IMR-90 (cell line): ENCODE data around the gene PAX2. TPM values are rescaled to one million over a fixed set of nuclear protein-coding genes. Genes with fewer than 3 reads are reported as not detected.

ENCODE experiments used
- ATAC-seq: fragments of 200-7000 bp; cut with Tn5 transposase; 2 replicates; pipeline ENCODE4 v1.9.1; 2020; ENCODE audit warnings: low read depth, mild to moderate bottlenecking, moderate library complexity
- BruUV-seq: library from RNA; stranded (reverse); fragments of 400-500 nt; replicated peaks from 2 replicates; lab custom pipeline; 2021; lab: Mats Ljungman, UMichigan
- CTCF ChIA-PET: fragments of 300-600 bp; formaldehyde crosslinking; extraction: SDS; loops from one replicate; lab custom pipeline; 2021; ENCODE audit warnings: antibody characterized with exemption; lab: Yijun Ruan, JAX
- POLR2A ChIA-PET: fragments of 300-600 bp; sonication (Branson Sonifier 250); formaldehyde crosslinking; loops from one replicate; lab custom pipeline; 2022; ENCODE audit warnings: antibody characterized with exemption; ENCODE audit not compliant: unreplicated experiment; lab: Charles Lee
- DNase-seq: peaks from one replicate; pipeline ENCODE4 v3.0.0; 2013
- H2AFZ ChIP-seq: replicated peaks from 2 replicates; pipeline ENCODE3; 2013; ENCODE audit warnings: low read length, mild to moderate bottlenecking; ENCODE audit not compliant: poor library complexity
- H2AK5ac ChIP-seq: 2 replicates; pipeline ENCODE4 v1.6.1; 2013; ENCODE audit warnings: low read depth, low read length, inconsistent platforms
- H2AK9ac ChIP-seq: replicated peaks from 2 replicates; pipeline ENCODE3; 2013; ENCODE audit warnings: mild to moderate bottlenecking, low read depth, low read length, moderate library complexity; ENCODE audit not compliant: poor library complexity
- H2BK120ac ChIP-seq: 2 replicates; pipeline ENCODE4 v1.6.1; 2013; ENCODE audit warnings: low read depth, low read length, inconsistent platforms
- H2BK15ac ChIP-seq: 3 replicates; pipeline ENCODE4 v1.6.1; 2013; ENCODE audit warnings: low read depth, low read length, inconsistent platforms
- H2BK20ac ChIP-seq: 2 replicates; pipeline ENCODE4 v1.6.1; 2013; ENCODE audit warnings: low read depth, mild to moderate bottlenecking, inconsistent platforms, low read length, moderate library complexity
- H2BK5ac ChIP-seq: 2 replicates; pipeline ENCODE4 v1.6.1; 2013; ENCODE audit warnings: mild to moderate bottlenecking, low read depth, low read length, inconsistent platforms; ENCODE audit not compliant: poor library complexity, severe bottlenecking
- H3K14ac ChIP-seq: replicated peaks from 2 replicates; pipeline ENCODE4 v1.6.1; 2013; ENCODE audit warnings: low read depth, low read length, inconsistent platforms
- H3K18ac ChIP-seq: 2 replicates; pipeline ENCODE4 v1.6.1; 2013; ENCODE audit warnings: low read depth, low read length, control low read depth
- H3K23ac ChIP-seq: 2 replicates; pipeline ENCODE4 v1.6.1; 2013; ENCODE audit warnings: low read depth, low read length, inconsistent platforms
- H3K27ac ChIP-seq: 2 replicates; pipeline ENCODE4 v1.5.1; 2013; ENCODE audit warnings: mild to moderate bottlenecking, control low read depth, low read length; ENCODE audit not compliant: insufficient read depth
- H3K27me3 ChIP-seq: 2 replicates; pipeline ENCODE4 v1.6.1; 2013; ENCODE audit warnings: low read length; ENCODE audit not compliant: control insufficient read depth, insufficient read depth
- H3K36me3 ChIP-seq: 2 replicates; pipeline ENCODE4 v1.6.1; 2013; ENCODE audit warnings: low read length, mixed read lengths; ENCODE audit not compliant: control insufficient read depth, insufficient read depth
- H3K4ac ChIP-seq: 2 replicates; pipeline ENCODE4 v1.6.1; 2013; ENCODE audit warnings: low read depth, low read length, inconsistent platforms
- H3K4me1 ChIP-seq: 2 replicates; pipeline ENCODE4 v1.6.1; 2013; ENCODE audit warnings: low read length, mixed read lengths; ENCODE audit not compliant: control insufficient read depth, insufficient read depth
- H3K4me2 ChIP-seq: 2 replicates; pipeline ENCODE4 v1.6.1; 2013; ENCODE audit warnings: low read depth, mild to moderate bottlenecking, control low read depth, low read length, moderate library complexity
- H3K4me3 ChIP-seq: 2 replicates; pipeline ENCODE4 v1.5.1; 2013; ENCODE audit warnings: low read depth, mild to moderate bottlenecking, control low read depth, low read length, moderate library complexity; ENCODE audit not compliant: insufficient read depth
- H3K56ac ChIP-seq: 2 replicates; pipeline ENCODE4 v1.6.1; 2013; ENCODE audit warnings: low read length, inconsistent platforms; ENCODE audit not compliant: insufficient read depth; ENCODE audit errors: extremely low read depth
- H3K79me1 ChIP-seq, 2 experiments: 2 replicates each; pipeline ENCODE4 v1.6.1; 2013; ENCODE audit warnings: low read length in 2 of 2, inconsistent platforms in 1 of 2, low read depth in 1 of 2
- H3K9ac ChIP-seq: 2 replicates; pipeline ENCODE4 v1.6.1; 2013; ENCODE audit warnings: low read depth, low read length, control low read depth
- H3K9me1 ChIP-seq: 2 replicates; pipeline ENCODE4 v1.6.1; 2013; ENCODE audit warnings: low read length, inconsistent platforms; ENCODE audit not compliant: insufficient read depth
- H3K9me3 ChIP-seq: 2 replicates; pipeline ENCODE4 v1.6.1; 2013; ENCODE audit warnings: low read length; ENCODE audit not compliant: control insufficient read depth, insufficient read depth
- H4K20me1 ChIP-seq: 2 replicates; pipeline ENCODE4 v1.6.1; 2013; ENCODE audit warnings: low read length, inconsistent platforms; ENCODE audit not compliant: insufficient read depth
- H4K5ac ChIP-seq: 2 replicates; pipeline ENCODE4 v1.6.1; 2013; ENCODE audit warnings: mild to moderate bottlenecking, low read depth, low read length, control low read depth
- H4K8ac ChIP-seq, 2 experiments: 2 replicates each; pipeline ENCODE4 v1.6.1; 2013; ENCODE audit warnings: low read depth in 2 of 2, low read length in 2 of 2, control low read depth in 1 of 2, inconsistent platforms in 1 of 2
- H4K91ac ChIP-seq: 2 replicates; pipeline ENCODE4 v1.6.1; 2013; ENCODE audit warnings: low read depth, low read length, inconsistent platforms; ENCODE audit not compliant: insufficient read depth
- BHLHE40 ChIP-seq: fragments of 150-350 bp; IDR thresholded peaks from 2 replicates; pipeline ENCODE4 v1.6.1; 2016; ENCODE audit warnings: mild to moderate bottlenecking, low read depth, low read length
- CEBPB ChIP-seq: IDR thresholded peaks from 2 replicates; pipeline ENCODE4 v1.6.1; 2012; ENCODE audit warnings: low read depth, low read length, improper control_type of control experiment
- CHD1 ChIP-seq: IDR thresholded peaks from 2 replicates; pipeline ENCODE4 v1.6.1; 2012; ENCODE audit warnings: low read depth, low read length, improper control_type of control experiment
- CTCF ChIP-seq: conservative IDR thresholded peaks from 2 replicates; pipeline ENCODE4 v1.5.1; 2012; ENCODE audit warnings: mild to moderate bottlenecking, low read depth, low read length, improper control_type of control experiment
- ELK1 ChIP-seq: fragments of 150-350 bp; IDR thresholded peaks from 2 replicates; pipeline ENCODE4 v1.6.1; 2016; ENCODE audit warnings: low read depth, mild to moderate bottlenecking, low read length, moderate library complexity, borderline replicate concordance
- FOS ChIP-seq: fragments of 150-350 bp; IDR thresholded peaks from 2 replicates; pipeline ENCODE4 v1.6.1; 2016; ENCODE audit warnings: low read depth, low read length
- MAFK ChIP-seq: IDR thresholded peaks from 2 replicates; pipeline ENCODE4 v1.6.1; 2012; ENCODE audit warnings: low read depth, low read length, improper control_type of control experiment
- MAZ ChIP-seq: IDR thresholded peaks from 2 replicates; pipeline ENCODE4 v1.6.1; 2012; ENCODE audit warnings: low read depth, mild to moderate bottlenecking, low read length, improper control_type of control experiment, moderate library complexity, borderline replicate concordance
- MXI1 ChIP-seq: IDR thresholded peaks from 2 replicates; pipeline ENCODE4 v1.6.1; 2012; ENCODE audit warnings: low read depth, mild to moderate bottlenecking, low read length, moderate library complexity, borderline replicate concordance
- NFE2L2 ChIP-seq: fragments of 150-350 bp; IDR thresholded peaks from 2 replicates; pipeline ENCODE4 v1.6.1; 2016; ENCODE audit warnings: low read depth, mild to moderate bottlenecking, low read length
- POLR2A ChIP-seq: IDR thresholded peaks from 2 replicates; pipeline ENCODE4 v1.6.1; 2012; ENCODE audit warnings: mild to moderate bottlenecking, low read depth, low read length
- RAD21 ChIP-seq: IDR thresholded peaks from 2 replicates; pipeline ENCODE4 v1.6.1; 2012; ENCODE audit warnings: low read length, improper control_type of control experiment
- RCOR1 ChIP-seq: IDR thresholded peaks from 2 replicates; pipeline ENCODE4 v1.6.1; 2012; ENCODE audit warnings: mild to moderate bottlenecking, low read length, improper control_type of control experiment; ENCODE audit not compliant: insufficient replicate concordance
- RFX5 ChIP-seq: IDR thresholded peaks from 2 replicates; pipeline ENCODE4 v1.8.0; 2012; ENCODE audit warnings: low read depth, mild to moderate bottlenecking, low read length, moderate library complexity
- SMC3 ChIP-seq: fragments of 150-350 bp; IDR thresholded peaks from 2 replicates; pipeline ENCODE4 v1.6.1; 2016; ENCODE audit warnings: low read depth, mild to moderate bottlenecking, antibody characterized with exemption, low read length, moderate library complexity
- USF2 ChIP-seq: fragments of 150-350 bp; IDR thresholded peaks from 2 replicates; pipeline ENCODE4 v1.6.1; 2017; ENCODE audit warnings: mild to moderate bottlenecking, antibody characterized with exemption, low read length, low read depth
- WGBS, 2 experiments: methylation state at CpG; one replicate each; pipeline versions ENCODE4 v1.1.5 to v1.1.7; 2013; ENCODE audit warnings: missing lambda C conversion rate in 2 of 2; ENCODE audit not compliant: insufficient read length in 1 of 2; ENCODE audit errors: extremely low coverage in 2 of 2; 5-methylcytosine and 5-hydroxymethylcytosine counted together
- dilution Hi-C: fragments of 300-500 bp; cut with HindIII; formaldehyde crosslinking; loops from one replicate; pipeline ENCODE4 v1.14.3; 2018; ENCODE audit warnings: low sequenced_read_pairs; ENCODE audit not compliant: unreplicated experiment
- in situ Hi-C: fragments of 300-500 bp; cut with MboI; formaldehyde crosslinking; loops from 3 replicates; pipeline ENCODE4 v1.14.3; 2019; ENCODE audit warnings: low sequenced_read_pairs, inconsistent platforms, mixed read lengths
- intact Hi-C: fragments of 100-400 bp; cut with micrococcal nuclease; formaldehyde crosslinking; loops from 2 replicates; pipeline ENCODE4 v1.10.0; 2022
- polyA plus RNA-seq, 3 experiments: library from polyadenylated mRNA; depleted of rRNA; stranded (reverse); fragments of >200 nt; gene quantifications; 2 replicates each; pipeline ENCODE4 v1.2.3, GENCODE V29; 2012; ENCODE audit warnings: low replicate concordance in 1 of 3
- total RNA-seq: library from RNA; depleted of rRNA; stranded (reverse); fragments of >200 nt; gene quantifications from 2 replicates; pipeline ENCODE4 v1.2.3, GENCODE V29; 2012

Gene PAX2
- total and polyA plus RNA-seq, 2 of the 4 experiments (the other 2 are of a cell fraction), result not detected

DNA sequence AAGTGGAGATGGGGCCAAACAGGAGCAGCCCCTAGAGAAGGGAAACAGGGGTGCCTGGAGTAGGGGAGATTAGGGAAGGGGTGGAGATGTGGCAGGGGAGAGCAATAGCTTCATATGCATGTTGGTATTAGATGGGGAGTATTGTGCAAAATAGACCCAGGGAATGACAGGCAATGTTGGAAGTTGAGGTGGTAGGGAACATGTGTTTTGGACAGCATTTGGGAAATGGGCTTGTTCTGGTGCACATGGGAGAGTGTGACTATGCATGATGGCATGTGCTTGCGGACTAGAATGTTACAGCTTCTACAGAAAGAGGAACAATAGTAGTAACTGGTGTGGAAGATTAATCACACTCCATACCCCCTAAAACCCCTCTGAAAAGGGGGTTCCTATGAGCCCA is 10.4 kb downstream of the PAX2 start:
- intact Hi-C loops, result no loop called here
- DNase-seq, result no peak

More for the DNA sequence above, 10.4 kb downstream of the PAX2 start:
- peaks cover 84% of the 10 kb centered on the region for H3K27me3 ChIP-seq
- ChIA-PET CTCF (no interaction called here), POLR2A (no interaction called here)
- no peaks in the 10 kb centered on the region; the same call in 1 of the 2 replicates for H4K20me1 ChIP-seq
- no peak overlapping the region for H3K4me3 ChIP-seq
- no CpG with 5 or more reads among the region's 1 CpG for WGBS, 2 experiments
- no peaks in the 10 kb centered on the region; the same call in 1 of the 2 replicates for H3K9me3 ChIP-seq
- H3K14ac ChIP-seq, result no peak overlapping the region
- no peak overlapping the region for H2BK20ac ChIP-seq
- no peak for ATAC-seq
- no peak overlapping the region for H2BK120ac ChIP-seq
- H2AK9ac ChIP-seq, result no peak overlapping the region
- no peak overlapping the region for H3K18ac ChIP-seq
- no peaks in the 10 kb centered on the region for H3K79me1 ChIP-seq
- no peak overlapping the region for H4K5ac ChIP-seq
- no peak overlapping the region for H2AK5ac ChIP-seq
- H3K4ac ChIP-seq, result no peak overlapping the region
- H2AFZ ChIP-seq, result no peak overlapping the region
- no peak overlapping the region for H4K8ac ChIP-seq
- no peaks in the 10 kb centered on the region for H3K9me1 ChIP-seq
- H3K9ac ChIP-seq, result no peak overlapping the region
- no TSS peak for BruUV-seq
- no peak overlapping the region for H3K23ac ChIP-seq
- H2BK5ac ChIP-seq, result no peak overlapping the region
- H4K91ac ChIP-seq, result no peak overlapping the region
- no peak overlapping the region for H3K4me2 ChIP-seq
- no peak overlapping the region for H2BK15ac ChIP-seq
- no peak overlapping the region for H3K27ac ChIP-seq
- in situ Hi-C loops, result no loop called here
- no peaks in the 10 kb centered on the region for H3K4me1 ChIP-seq
- H3K56ac ChIP-seq, result no peak overlapping the region
- dilution Hi-C loops, result no loop called here
- no peak for TF ChIP-seq CTCF
- no peak for TF ChIP-seq MAZ
- TF ChIP-seq RFX5, result no peak
- TF ChIP-seq ELK1, result no peak
- no peak for TF ChIP-seq CHD1
- TF ChIP-seq MAFK, result no peak
- TF ChIP-seq NFE2L2, result no peak
- no peak for TF ChIP-seq SMC3
- no peak for TF ChIP-seq CEBPB
- TF ChIP-seq RAD21, result no peak
- no peak for TF ChIP-seq BHLHE40
- TF ChIP-seq RCOR1, result no peak
- no peak for TF ChIP-seq POLR2A
- no peak for TF ChIP-seq MXI1
- no peak for TF ChIP-seq USF2
- TF ChIP-seq FOS, result no peak
- no peaks in the 10 kb centered on the region for H3K36me3 ChIP-seq
